NCI-H2081 (cell line): Measurements from ENCODE around the gene FOXL1.

Experiments used
- DNase-seq, 2 experiments: peaks; one replicate each; lab custom pipeline; 2025; lab: John Stamatoyannopoulos, UW

The FOXL1 gene

GRCh38 chr16:86578061-86578599 lies at the start of gene FOXL1:
FOXL1 (plus strand) TSS chr16:86578549; CDS start chr16:86578724, 175 bp downstream.
- DNase-seq = no peak

- no peak for DNase-seq
These were observed 49.2 kb upstream of the FOXL1 start for GRCh38 chr16:86529160-86529559.

- no peak for DNase-seq
These were observed 47.8 kb upstream of the FOXL1 start for GRCh38 chr16:86530251-86531190.

DNA sequence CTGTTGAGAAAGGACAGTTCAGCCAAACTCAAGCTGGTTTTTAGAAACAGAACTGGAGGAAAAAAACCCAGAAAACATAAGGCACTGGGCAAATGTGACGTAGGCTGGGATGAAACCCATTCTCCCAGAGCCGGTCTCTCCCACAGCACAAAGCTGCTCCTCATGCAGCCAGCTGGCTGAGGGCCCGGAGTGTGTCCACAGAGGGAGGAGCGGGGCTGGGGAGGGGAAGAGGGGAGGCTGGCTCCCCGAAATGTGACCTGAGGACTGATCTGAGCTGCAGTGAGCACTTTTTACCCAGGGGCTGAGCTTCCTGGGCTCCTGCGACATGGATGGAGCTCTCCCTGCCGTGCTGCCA lies 47.2 kb upstream of the FOXL1 start:
- no peak for DNase-seq

DNA sequence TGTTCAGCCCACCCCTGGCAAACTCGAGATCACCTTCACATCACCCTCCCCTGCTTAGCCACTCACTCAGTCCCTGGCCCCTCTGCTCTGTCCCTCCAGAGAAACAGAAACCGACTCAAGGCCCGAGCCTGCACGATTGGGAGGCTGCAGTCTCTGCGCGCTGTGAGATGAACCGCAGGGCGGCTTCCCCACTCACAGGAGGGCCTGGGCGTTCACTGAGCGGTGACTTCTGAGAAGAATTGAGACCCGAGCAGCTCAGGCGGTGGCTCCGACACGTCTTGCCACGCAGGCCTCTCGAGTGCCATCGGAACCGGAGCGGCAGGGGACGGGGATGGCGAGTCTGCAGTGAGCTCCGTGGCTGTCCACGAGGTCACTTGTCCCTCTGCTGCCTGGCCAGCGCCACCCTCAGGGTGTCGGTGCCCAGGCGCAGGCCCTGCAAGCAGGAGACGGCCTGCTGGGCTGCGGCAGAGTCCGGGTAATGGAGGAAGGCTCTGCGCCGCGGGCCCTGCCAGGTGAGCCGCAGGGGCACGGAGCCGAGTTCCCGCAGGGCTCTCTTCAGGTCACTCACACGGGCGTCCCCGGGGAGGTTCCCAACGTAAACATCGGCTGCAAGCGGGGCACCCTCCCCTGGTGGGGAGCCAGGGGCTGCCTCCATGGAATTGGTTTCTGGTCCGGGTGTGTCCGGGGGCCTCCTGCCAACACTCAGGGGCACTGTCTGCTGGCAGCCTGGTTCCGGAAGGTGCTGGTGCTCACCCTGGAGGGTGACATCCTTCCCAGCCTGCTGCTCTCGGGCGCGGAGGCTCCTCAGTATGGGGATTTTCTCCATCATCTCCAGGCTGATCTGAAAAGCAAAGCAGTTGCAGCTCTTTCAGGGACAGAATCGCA lies 46.5 kb upstream of the FOXL1 start:
- DNase-seq = no peak

DNA sequence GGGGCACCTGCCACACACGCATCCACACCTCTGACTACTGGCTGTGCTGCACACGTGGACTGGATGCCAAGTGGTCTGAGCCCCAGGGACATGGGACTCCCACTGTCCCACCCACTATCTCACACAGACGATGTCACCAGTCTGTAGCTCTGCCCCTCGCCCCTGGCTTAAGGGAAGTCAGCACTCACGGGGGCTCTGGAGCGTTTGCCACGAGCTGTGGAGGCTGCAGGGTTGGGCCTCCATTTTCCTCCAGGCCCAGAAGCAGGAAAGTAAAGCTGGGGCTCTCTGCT lies 45.9 kb upstream of the FOXL1 start:
- no peak for DNase-seq

GRCh38 chr16:86533076-86533475 lies 45.3 kb upstream of the FOXL1 start:
- DNase-seq = no peak

DNA sequence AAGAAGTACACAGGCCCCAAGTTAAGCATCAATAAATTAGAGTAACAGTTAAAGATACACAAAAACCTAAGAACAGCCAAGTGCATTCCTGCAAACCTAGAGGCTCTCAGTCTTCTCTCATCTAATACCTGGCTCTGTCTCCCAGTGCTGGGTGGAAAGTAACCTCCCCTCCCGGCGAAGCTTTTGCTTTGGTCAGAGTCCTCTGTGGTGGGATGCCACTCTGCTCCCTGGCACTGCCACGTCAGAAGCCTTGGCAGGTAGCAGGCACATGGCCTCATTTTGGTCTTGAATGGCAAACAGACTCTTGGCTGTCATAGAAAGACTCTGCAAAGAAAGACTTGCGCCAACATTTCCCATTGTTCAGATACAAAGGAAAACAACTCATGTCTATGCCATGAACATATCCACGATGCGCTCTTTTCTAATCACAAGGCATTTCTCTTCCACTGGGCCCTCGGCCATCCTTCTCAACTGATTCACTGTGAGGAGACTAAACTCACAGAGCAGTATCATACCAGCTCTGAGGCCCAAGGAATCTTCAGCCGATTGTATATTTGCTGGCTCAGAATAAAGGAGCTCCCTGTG lies 44.5 kb upstream of the FOXL1 start:
- no peak for DNase-seq

DNA sequence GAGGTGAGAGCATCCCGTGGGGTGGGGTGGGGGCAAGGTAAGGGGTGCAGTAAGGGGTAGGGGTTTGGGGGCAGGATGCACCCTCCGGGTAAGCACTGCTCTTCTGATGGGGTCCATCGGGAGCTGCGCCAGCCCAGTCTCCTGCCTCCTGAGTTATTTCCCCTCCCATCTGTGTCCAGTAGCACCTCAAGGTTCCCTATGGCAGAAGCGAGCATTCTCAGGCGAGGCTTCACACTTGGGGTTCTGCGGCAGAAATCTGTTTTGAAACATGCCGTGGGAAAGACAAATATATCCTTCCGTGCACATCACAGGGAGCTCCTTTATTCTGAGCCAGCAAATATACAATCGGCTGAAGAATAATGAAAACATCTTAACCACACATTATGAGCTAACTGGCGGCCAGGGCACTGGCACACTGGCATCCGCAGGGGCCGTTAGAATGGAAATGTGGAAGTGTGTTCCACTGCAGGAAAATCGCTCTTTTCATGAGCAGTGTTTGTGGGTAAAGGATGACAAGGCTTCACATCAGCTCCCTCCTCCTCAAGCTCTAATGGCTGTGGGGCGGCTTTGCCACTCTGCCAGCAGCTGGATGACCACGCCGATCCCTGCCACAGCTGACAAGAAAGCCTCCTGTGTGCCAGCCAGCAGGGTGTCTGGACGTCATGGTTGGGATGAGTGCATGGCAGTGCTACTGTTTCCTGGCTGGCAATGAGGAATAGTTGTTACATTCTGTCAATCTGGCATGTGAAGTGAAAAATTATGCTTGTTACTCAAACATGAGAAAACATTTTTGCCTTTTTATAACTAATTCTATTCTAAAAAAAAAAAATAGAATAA lies 43.4 kb upstream of the FOXL1 start:
- DNase-seq = peak in 1 of 2 experiments; percentile 4

DNA sequence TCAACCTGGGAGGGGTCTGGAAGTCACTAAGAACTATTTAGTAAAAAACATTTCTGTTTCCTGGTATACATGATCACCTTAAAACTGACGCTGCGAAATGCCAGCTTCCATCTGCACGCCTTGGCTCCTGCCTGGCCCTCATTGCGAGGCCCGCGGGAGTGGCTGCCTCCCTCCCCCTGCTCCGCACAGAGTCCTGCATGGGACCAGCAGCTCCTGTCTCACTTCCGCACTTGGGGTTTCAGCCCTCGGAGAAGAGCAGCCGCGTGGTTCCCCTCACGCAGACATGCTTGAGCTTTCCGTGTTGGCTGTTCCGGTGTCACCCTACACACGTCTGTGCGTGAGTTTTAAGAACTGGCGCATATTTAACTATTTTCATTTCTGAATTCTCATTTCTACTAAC lies 41.7 kb upstream of the FOXL1 start:
- DNase-seq = no peak

GRCh38 chr16:86537486-86537885 lies 40.9 kb upstream of the FOXL1 start:
- no peak for DNase-seq

DNA sequence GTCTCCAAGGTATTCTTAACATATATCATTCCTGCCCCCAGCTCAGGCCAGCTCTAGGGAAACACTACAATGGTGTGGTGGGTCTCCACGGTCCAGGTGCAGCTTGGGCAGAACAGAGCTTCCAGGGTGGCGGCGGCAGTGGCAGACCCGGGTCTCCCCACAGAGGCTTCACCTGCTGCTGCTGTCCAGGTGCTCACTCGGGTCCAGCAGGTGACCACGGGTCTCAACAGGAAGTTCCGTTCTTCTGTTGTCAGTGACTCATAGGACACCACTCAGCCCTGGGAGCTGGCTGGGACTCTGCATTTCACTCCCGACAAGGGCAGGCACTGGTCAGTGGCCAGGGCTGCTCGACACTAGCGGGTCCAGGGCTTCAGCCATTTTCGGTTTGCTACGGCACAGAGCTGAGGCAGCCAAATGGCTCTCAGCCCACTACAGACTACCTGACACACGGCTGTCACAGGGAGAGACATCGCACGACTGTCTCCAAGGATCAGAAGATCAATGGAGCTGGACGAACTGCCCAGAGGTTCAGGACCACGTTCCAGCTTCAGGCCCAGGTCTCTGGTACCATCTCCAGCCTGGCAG lies 40.1 kb upstream of the FOXL1 start:
- DNase-seq = no peak

DNA sequence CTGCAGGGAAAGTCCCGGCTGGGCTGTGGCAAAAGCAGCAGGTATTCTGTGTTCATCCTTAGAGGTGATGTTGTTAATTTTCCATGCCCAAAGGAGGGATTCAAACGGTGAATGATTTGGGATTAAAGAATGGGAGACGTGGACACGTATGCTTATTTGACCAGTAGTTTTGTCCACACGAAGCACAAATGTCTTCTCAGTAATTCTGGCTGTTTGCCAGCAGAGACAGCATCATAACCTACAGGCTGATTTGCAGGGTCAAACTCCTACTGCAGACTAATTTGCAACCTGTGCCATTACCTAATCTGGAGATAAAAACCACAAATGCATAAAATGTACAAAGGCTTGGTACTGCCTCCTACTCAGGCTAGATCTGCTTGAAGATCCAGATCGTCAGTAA lies 37.5 kb upstream of the FOXL1 start:
- DNase-seq = no peak

GRCh38 chr16:86541560-86541959 lies 36.8 kb upstream of the FOXL1 start:
- no peak for DNase-seq

DNA sequence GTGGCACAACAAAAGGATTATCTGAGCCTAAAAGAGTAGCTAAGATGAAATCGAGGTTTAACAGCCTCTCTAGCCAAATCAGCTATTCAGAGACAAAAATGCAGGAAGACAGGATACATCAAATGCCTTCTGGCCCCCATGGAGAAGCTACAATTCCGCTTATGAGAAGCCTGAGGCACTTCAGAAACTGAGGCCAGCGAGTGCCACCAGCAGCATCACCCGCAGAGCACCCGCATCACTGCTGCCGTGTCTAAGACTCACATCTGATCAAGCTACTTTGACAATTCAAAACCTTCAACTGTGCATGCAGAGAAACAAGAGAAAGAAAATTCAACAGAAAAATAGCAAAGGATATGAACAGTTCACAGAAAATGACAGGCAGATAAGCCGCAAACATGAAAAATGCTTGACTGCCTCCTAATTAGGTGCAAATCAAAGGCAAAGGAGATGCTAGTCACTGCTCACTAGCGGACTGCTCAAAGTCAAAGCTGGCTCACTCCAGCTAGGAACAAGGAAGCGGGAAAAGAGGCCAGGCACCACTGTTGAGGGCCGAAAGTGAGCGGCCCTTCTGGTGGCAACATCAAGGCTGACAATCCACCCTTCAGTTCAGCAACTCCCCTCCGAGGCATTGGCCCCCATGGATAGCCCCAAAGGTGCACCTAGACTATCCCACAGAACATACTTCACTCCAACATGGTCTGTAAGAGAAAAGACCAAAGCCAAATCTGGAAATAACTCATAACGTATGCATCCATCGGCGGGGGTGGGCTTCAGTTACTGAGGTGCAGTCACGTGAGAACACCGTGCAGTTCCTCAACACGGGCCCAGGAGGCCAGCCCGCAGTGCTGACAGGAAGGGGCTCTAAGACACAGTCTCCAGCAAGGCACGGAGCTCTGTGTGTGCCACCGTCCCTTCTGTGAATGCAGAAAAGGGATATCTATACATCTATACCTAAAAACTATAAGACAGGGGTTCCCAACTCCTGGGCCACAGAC lies 35.3 kb upstream of the FOXL1 start:
- DNase-seq = no peak

DNA sequence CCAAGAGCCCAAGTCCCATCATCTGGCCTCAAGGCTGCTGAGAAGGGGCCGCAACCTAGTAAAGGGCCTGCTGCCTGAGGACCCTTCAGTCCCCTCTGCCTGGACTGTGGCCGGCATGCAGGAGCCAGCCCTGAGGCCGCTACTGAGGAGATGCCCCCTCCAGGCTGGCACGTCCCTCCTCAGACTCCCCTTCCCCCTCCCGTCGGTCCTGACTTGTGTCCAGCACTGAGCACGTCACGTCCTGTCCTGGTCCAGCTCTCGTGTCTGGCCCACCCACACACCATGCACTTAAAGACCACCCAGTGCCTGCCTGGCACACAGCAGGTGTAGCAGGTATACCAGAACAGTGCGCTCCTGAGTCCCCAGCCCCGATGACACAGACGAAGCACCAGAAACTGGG lies 32.9 kb upstream of the FOXL1 start:
- DNase-seq = no peak

DNA sequence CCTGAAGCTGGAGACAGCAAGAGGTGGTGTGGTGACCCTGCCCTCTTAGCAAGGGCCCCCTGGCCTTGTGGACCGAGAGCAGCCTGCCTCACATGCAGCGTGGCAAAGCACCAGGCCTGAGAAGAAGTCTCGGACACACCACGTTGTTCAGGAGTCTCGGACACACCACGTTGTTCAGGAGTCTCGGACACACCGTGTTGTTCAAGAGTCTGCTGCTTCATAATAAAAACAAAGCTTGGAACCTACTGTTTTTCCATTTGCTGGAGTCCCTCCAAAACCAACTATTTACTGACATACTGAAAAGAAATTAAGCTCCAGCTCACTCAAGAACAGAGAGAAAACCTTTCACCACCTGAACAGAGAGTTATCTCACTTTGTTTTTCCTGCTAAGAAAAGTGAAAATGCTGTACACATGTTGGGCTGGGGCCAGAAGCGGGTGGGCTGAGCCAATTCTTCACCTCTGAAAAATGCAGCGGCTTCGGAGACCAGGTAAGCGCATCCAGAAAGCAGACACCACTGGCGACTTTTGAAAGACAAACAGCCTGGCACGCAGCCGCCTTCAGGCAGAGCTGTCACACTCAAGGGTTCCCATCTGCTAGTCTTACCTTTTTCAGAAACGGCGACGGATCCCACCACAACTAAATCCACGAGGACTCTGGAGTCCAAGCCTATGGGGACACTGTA lies 32.3 kb upstream of the FOXL1 start:
- DNase-seq = no peak

- no peak for DNase-seq
These were observed 31.7 kb upstream of the FOXL1 start for GRCh38 chr16:86546638-86547013.

DNA sequence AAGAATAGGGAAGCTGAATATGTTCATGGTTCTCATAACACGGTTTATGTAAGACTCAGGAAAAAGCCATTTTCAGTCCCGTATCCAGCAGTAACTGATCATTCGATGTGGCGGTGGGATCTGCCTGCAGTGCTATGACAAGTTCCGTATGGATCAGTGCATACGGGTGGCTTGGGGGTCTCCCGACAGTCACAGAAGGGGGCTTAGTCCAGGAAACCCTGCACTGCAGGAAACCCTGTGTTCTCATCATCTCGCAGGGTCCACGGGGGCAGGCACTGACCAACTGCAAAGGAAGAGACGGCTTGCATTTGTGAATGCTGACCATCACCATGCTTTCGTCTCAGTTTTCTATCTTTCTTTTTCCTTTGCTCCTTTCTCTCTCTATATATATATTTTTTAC lies 31.1 kb upstream of the FOXL1 start:
- DNase-seq = no peak
